ENCODE data around the gene ALPK1.
"Not testable (repeated sequence)": the region's sequence is repeated elsewhere in the genome, so short reads cannot be mapped to it uniquely, and the experiment has no call there.

ALPK1 gene

DNA sequence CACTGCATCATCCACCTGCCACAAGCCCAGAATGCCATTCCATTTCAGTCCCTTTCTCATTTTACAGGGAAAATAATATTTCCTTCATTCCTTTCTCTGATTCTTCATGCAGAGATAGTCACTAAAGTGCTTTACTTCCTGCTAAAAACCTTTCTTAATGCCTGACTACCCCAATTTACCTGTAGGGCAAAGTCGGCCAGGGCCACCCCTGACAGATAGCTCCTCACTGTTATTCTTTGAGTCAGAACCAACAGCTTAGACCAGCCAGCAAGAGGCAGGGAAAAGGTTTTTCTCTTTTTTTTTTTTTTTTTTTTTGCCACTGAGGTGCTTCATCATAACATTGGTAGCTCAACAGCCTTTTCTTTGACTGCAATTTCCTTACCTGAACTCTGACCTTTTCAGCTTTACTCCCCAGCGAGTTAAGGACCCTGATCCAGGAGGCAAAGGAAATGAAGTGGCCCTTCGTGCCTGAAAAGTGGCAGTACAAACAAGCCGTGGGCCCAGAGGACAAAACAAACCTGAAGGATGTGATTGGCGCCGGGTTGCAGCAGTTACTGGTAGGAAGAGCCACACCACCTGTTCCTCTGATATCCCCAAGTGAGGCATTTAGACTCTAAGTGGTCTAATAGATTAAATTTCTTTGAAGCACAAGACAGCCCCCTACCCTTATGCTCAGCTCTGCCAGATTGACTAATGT is 85.0 kb downstream of the ALPK1 start:
- DNase-seq, result no peak

DNA sequence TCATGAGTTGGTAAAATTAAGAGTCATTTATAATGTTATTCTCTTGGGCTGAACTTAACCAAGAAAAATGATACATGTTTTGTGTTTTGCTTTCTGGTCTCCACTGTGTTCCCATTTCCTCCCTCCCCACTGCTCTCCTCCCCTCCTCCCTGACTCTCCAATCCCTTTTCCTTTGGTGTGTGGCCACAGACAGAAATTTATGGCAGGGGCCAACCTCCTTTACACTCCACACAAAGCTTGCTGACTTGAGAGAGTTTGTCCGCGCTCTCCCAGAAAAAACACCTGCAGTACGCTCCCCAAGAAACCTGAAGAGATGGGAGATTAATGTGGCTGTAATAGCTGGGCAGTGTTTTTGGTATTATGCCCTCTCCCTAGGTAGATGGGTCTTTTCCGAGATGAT is 88.9 kb downstream of the ALPK1 start:
- no peak for DNase-seq

DNA sequence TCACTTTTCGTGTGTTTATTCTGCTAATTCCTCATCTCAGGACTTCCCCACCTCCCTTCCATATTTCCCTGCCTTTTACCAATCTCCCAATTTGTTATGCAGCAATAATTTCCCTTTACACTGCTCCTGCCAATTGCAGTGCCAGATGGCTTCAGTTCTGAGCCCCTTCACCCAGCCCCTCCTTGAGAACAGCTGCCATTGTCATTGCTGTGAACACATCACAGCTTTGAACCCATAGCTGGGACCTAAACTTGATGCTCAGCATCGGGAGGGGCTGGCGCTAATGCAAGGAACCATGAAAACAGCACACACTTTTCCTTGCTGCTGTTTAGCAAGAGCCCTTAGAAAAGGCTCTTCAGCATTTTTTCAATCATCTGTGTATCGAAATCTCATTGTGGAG is 104.9 kb downstream of the ALPK1 start:
- no peak for DNase-seq

DNA sequence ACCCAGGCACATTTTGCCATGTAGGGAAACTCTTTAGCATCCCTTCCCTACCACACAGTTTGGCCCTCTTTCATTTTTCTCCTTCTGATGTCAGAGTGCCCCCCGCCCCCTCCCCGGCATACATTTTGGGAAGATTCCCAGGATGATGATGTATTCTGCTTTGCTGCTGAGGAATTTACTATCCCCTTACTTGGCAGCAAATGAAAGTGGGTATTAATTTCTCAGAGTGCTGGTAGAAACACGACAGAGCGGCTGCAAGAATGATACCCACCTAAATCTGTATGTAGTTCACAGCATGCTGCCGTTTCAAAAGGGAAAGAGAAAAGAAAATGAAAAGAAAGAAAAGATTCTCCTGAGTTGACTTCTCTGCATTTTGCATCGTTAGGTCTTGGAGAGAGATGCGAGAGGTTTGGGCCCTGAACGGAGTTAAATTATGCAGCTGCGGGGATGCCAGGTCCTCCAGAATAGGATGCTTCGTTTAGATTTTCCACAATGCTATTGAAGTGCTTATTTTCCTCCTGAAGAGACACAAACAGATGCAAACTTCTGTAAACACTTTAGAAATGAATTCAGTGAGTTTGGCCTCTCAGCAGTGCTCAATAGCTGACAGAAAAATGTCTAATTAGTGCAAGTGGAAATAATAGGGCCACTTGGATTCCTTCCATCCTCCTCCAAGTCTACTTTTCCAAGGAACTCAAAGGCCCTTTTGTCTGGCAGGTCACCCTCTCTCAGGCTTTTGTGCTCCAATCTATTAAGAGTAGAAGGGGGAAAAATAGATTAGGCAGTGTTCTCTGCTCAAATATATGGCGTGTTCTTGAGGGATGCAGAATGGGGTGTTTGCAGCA is 106.2 kb downstream of the ALPK1 start:
- DNase-seq, result no peak

DNA sequence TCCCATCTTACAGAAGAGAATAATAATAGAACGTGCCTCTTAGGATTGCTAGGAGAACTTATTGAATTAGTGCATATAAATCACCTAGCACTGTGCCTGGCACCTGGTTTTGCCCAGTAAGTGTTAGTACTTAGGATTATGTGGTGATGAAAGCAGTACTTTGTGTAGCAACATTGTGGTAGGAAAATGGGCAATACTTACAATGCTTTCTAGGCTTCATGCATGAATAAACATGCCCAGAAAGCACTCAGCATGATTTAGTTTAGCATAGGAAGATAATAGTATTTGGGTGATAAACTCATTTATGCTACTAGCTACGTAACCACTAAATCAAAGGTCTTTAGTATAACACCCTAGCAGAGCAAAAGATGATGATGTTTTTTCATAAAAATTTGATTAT is 113.2 kb downstream of the ALPK1 start:
- DNase-seq, result no peak

DNA sequence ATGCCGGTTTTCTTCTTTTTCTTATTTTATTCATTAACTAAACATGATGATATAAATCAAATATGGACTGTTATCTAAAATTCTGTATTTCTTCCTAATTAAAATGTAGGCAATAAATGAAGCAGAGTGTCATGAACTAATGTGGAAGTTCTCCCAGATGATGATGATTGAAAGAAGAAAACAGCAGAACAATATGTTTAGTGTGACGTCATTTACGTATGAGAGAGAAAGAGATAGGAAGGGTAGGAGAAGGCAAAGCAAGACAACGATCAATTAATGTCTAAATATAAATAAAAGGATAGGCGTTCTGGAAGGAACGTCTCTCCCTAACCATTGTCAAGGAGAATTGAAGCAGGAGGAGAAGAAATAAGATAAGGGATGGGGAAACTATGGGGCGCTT is 113.6 kb downstream of the ALPK1 start:
- no peak for DNase-seq

DNA sequence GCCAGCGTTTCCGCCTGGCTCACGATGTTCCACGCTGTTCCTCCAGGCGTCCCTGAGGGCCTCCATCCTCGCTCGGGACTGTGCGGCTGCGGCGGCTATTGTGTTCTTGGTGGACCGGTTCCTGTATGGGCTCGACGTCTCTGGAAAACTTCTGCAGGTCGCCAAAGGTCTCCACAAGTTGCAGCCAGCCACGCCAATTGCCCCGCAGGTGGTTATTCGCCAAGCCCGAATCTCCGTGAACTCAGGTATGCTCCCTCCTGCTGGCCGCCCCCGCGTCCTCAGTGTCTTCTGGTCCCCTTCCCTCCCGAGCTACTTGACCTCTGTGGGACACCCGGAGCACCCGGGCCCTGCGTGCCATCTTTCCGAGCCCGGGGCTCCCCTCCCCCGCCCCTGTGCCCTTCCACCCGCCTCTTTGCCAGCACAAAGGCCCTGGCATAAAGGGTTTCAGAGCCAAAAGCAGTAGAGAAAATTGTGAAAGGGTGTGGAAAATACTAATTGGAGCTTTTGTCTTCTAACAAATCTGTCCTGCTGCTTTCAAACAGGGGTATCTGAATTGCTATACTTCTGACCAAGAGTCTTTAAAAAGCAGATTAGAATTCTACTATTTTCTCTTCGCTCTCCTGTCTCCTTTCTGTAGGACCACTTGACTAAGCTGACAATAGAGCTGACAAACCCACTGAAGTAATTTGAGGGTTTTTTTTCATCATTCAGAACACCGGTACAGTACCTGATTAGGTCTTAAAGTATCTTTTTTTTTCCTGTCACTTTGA is 114.8 kb downstream of the ALPK1 start:
- no peak for DNase-seq

DNA sequence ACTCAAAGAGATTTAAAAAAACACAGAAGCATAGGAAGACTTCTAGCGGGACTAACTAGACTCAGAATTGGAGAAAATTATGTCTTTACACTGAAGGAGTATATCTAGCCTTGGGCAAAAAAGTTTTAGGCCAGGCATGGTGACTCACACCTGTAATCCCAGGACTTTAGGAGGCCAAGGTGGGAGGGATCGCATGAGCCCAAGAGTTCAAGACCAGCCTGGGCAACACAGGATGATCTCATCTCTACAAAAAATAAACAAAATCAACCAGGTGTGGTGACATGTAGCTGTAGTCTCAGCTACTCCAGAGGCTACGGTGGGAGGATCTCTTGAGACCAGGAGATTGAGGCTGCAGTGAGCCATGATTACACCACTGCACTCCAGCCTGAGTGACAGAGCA is 119.3 kb downstream of the ALPK1 start:
- DNase-seq, result no peak

DNA sequence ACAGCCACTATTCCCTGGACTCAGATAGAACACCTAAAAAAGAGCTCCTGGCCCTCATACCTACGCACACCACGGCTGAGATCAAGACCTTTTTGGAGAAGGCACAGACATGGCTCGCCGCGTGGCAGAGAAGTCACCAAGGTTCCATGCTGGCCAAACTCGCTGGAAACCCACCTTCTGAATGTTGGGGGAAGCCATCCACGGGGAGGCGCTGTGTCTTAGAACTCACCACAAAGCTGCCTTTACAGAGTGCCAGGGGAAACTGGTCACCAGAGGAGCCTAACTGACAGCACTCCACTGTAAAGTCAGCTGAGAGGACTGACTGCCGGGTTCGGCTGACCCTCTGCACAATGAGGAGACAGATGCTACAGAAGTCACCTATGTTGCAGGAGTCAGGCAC is 120.9 kb downstream of the ALPK1 start:
- DNase-seq, result no peak

DNA sequence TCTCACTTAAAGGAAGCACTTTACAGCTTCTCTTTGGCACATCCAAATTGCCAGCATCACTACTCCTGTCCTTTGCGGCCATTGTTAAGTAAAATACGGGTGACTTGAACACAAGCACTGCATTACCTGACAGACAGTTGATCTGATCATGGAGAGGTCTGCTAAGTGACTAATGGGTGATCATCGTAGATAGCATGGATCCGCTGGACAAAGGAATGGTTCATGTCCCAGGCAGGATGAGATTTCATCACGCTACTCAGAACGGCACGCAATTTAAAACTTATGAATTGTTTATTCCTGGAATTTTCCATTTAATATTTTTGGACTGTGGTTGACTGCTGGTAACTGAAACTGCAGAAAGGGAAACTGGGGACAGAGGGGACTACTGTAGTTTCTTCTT is 124.7 kb downstream of the ALPK1 start:
- DNase-seq, result no peak

DNA sequence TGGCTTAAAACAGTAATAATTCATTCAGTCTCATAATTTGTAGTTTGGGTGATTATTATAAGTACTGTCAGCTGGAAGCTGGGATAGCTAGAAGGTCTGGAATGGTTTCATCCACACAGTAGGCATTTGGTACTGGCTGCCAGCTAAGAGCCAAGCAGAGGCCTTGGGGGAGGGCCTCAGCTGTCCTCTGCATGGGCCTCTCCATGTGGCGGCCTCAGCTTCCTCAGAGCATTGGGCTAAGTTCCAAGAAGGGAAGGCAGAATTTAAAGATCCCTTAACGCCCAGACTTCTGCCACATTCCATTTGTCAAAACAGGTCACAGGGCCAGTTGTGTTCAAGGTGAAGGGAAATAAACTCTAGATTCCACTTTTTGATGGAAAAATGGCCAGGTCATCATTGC is 125.5 kb downstream of the ALPK1 start:
- no peak for DNase-seq

DNA sequence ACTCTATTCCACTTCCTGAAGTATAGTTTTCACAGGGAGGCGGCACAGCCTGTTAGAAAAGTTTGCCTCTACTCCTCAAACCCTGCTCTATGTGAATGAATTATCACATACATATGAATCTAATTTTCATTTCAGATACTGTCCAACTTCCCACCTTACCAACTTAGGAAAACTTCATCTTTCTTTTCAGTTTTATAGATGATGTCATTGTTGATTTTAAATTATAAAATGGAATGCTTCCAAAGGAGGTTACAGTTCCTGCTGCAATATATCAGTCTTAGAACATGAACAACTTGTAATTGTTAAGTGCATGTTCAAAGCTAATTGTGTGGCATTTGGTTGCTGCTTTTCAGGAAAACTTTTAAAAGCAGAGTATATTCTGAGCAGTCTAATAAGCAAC is 126.4 kb downstream of the ALPK1 start:
- DNase-seq, result no peak

DNA sequence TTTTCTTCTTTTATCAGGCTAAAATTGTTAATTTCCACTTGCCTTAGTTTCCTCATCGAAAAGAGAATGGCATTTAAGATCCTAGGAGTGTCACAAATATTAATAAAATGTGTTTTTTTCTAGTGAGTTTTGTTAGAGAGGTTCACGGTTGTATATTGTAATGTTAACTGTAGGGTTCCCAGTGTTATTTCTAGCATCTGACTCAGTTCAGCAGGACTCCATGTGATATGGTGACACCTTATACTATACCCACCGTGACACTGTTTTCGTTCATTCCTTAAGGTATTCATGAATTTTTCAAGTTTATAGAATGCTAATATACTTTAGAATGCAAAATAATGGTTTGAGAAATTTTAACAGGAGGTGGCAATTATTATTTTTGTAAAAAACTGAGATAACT is 128.7 kb downstream of the ALPK1 start:
- no peak for DNase-seq

DNA sequence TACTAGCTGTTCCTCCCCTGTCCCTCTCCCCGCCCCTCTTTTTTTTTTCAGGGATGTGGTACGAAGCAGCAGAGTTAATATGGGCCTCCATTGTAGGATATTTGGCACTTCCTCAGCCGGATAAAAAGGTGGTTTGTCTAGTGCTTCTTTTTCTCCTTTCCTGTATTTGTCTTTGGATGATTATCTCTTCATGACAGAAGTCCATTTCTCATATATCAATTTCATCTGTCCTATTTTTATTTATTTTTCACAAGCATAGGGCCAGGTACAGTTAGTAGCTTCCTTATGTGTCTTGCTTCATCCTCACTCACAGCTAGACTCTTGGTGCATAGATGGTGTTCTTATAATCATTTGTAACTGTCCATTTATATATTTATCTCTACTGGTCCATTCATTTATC is 129.2 kb downstream of the ALPK1 start:
- DNase-seq, result no peak

DNA sequence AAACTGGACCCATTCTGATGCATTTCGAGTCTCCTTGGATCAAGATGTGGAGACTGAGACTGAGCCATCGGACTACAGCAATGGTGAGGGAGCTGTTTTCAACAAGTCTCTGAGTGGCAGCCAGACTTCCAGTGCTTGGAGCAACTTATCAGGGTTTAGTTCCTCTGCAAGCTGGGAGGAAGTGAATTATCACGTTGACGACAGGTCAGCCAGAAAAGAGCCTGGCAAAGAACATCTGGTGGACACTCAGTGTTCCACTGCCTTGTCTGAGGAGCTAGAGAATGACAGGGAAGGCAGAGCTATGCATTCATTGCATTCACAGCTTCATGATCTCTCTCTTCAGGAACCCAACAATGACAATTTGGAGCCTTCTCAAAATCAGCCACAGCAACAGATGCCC is 134.0 kb downstream of the ALPK1 start:
- DNase-seq, result no peak

DNA sequence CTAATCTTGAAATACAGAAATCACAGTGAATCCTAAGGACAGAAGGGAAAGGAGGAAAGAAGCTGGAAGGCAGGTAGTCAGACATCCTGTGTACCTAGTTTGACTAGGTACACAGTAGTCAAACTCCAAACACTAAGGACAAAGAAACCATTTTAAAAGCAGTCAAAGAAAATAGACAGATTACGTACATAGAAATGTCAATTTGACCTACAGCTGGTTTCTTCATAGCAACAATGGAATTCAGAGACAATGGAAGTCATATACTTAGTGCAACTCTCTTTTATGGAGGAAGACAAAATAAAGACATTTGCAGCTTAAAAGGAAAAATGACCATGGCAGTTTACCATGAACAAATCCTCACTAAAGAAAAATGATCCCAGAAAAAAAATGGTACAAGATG is 139.8 kb downstream of the ALPK1 start:
- no peak for DNase-seq

DNA sequence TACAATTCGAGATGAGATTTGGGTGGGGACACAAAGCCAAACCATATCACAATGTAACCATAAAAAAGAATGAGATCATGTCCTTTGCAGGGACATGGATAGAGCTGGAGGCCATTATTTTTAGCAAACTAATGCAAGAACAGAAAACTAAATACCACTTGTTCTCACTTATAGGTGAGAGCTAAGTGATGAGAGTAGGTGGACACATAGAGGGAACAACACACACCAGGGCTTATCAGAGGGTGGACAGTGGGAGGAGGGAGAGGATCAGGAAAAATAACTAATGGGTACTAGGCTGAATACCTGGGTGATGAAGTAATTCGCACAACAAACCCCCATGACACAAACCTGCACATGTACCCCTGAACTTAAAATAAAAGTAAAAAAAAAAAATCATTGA is 145.1 kb downstream of the ALPK1 start:
- DNase-seq, result not testable (repeated sequence)

DNA sequence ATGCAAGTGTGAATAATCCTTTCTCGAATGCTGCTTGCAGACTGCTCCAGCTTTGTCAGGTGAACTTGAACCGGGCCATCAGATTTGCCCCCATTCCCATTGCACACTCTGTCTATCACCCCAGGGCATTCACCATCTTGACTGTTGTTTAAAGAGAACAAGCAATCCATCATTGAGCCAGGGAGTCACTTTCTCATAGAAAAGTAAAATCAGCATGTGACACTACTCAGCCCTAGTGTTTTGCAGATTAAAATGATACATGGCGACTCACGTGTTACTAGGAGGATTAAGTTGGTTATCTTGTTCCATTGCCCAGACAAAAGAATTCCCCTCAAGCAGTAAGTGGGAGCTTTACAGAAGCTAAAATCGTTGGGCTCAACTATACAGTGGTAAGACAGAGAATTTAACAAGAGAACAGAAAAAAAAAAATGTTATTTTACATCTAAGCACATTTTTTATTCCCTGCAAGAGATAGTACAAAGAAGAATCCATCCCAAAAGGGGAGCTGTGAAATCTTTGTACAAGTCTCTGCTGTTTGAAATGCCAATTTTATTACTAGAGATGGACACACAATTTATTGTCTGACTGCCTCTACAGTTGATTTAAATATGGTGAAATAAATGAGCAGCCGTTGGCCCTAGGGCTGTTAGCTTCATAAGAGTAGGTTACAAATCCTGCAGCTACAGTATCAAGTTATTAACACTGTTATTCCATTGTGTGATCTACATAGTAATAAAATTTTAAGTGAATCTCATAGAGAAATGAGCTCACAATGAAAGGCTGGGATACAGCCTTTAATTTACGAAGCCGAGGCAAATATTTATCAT is 151.3 kb downstream of the ALPK1 start:
- DNase-seq, result no peak

DNA sequence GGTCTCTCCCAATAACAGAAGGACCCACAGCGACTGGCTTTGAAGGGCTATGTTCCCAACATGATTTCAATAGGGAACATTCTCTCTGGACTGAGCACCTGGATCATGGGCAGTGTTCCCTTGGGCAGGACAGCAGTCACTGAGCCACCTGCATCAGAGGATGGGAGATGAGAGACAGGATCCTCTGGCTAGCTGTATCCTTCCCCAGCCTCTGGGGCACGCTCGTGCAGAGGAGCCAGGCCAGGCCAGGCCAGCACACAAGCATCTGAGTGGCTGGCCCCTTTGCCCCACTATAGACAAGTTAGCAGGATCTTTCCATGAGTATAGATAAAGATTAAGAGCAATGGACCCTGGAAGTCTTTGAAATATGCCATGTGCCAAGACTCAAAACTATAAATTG is 152.5 kb downstream of the ALPK1 start:
- no peak for DNase-seq

DNA sequence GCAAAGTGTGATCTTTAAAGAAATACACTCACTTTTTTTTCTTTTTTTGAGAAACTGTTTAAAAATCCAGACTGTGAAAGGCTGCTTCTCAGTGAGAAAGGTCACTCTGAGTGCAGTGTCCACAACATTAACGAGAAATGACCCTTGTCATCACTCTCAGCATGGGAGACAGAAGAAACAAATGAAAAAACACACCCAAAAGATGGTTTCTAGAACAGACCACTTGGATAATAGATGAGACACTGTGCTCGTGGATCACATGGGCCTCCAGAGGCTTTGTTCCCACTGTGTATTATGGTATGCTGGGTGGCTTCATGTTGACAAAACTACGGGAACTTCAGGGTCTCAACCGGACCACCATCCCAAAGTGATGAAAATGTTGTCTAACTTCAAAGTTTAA is 153.9 kb downstream of the ALPK1 start:
- DNase-seq, result no peak

DNA sequence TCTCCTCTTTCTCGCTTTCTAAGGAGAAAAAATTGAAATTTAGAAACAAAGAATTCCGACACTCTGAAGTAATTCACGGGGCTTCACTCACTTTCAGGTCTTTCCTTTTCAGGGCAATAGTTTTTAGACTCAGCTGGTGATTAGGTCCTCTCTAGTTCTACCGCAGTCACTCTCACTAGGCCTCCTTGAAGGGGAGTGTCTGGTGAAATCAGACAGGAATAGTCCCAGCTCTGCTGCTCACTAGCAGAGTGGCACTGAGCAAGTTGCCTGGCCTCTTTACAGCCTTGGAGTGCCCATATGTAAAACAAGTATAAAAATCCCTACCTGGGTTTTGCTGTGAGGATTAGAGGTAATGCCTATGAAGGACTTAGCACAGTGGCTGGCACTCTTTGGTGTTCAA is 154.7 kb downstream of the ALPK1 start:
- no peak for DNase-seq

DNA sequence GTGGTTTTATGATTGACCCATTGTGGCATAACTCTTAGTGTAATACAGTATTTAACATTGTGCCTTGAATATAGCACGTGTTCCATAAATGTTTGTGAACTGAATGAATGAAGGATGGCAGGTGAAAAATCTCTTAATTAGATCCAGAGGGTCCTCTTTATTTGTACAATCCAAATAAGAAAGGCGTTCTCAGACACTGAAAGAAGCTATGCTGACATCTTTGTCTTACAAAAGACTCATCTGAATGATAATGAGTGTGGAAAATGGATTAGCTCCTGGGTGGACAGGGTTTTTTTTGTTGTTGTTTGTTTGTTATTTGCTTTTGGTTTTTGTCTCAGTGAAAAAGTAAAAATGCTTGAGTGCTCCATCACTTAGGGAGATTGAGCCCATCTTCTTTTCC is 156.2 kb downstream of the ALPK1 start:
- no peak for DNase-seq

DNA sequence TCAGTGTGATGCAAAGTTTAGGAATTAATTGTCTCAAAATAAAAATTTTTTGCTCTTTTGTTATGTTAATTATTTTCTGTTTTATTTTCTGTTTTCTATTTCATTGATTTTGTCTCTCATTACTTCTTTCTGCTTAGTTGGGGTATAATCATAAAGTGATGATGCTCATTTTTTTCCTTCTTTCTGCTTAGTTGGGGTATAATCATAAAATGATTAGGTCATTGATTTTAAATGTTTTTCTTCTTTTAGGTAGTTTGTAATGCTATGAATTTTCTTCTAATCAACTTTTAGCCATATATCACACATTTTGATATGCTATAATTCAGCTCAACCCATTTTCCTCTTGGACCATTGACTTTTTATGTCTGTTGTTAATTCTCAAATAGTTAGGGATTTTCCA is 175.1 kb downstream of the ALPK1 start:
- DNase-seq, result no peak
